Mesendoderm (in vitro differentiated cells): ENCODE results near the gene POLH.
"Not testable (repeated sequence)": the region's sequence is repeated elsewhere in the genome, so short reads cannot be mapped to it uniquely, and the experiment has no call there.

Source experiments
- DNase-seq: peaks from one replicate; pipeline ENCODE4 v3.0.0; 2013
- H2AK5ac ChIP-seq: 2 replicates; pipeline ENCODE4 v1.6.1; 2013; ENCODE audit warnings: low read length, inconsistent platforms
- H2BK120ac ChIP-seq: 2 replicates; pipeline ENCODE4 v1.6.1; 2013; ENCODE audit warnings: low read depth, mild to moderate bottlenecking, low read length, moderate library complexity, mixed read lengths
- H2BK15ac ChIP-seq: replicated peaks from 2 replicates; pipeline ENCODE4 v1.6.1; 2013; ENCODE audit warnings: low read depth, mild to moderate bottlenecking, moderate library complexity
- H2BK5ac ChIP-seq: 2 replicates; pipeline ENCODE4 v1.6.1; 2013; ENCODE audit warnings: low read length, inconsistent platforms
- H3K18ac ChIP-seq: 2 replicates; pipeline ENCODE4 v1.6.1; 2013; ENCODE audit warnings: mild to moderate bottlenecking, low read length, mixed read lengths
- H3K23ac ChIP-seq: one replicate; pipeline ENCODE4 v1.6.1; 2013; ENCODE audit warnings: low read length
- H3K27ac ChIP-seq: 2 replicates; pipeline ENCODE4 v1.5.1; 2013; ENCODE audit warnings: low read depth, mild to moderate bottlenecking, inconsistent platforms, low read length, moderate library complexity
- H3K27me3 ChIP-seq: 2 replicates; pipeline ENCODE4 v1.6.1; 2013; ENCODE audit warnings: low read length, control low read depth, mild to moderate bottlenecking, inconsistent platforms; ENCODE audit not compliant: insufficient read depth, poor library complexity
- H3K36me3 ChIP-seq: 2 replicates; pipeline ENCODE4 v1.6.1; 2013; ENCODE audit warnings: low read length, inconsistent platforms; ENCODE audit not compliant: control insufficient read depth, insufficient read depth
- H3K4ac ChIP-seq: one replicate; pipeline ENCODE4 v1.6.1; 2013; ENCODE audit warnings: low read depth, mild to moderate bottlenecking, low read length, moderate library complexity
- H3K4me1 ChIP-seq: 2 replicates; pipeline ENCODE4 v1.6.1; 2013; ENCODE audit warnings: low read depth, low read length, inconsistent platforms; ENCODE audit not compliant: control insufficient read depth
- H3K4me2 ChIP-seq: 2 replicates; pipeline ENCODE4 v1.6.1; 2013; ENCODE audit warnings: low read length
- H3K4me3 ChIP-seq: 2 replicates; pipeline ENCODE4 v1.5.1; 2013; ENCODE audit warnings: mild to moderate bottlenecking, low read length
- H3K56ac ChIP-seq: one replicate; pipeline ENCODE4 v1.6.1; 2013; ENCODE audit warnings: low read length
- H3K79me1 ChIP-seq: 2 replicates; pipeline ENCODE4 v1.6.1; 2013; ENCODE audit warnings: low read length, inconsistent platforms
- H3K79me2 ChIP-seq: 2 replicates; pipeline ENCODE4 v1.6.1; 2013; ENCODE audit warnings: mild to moderate bottlenecking, low read length; ENCODE audit not compliant: control insufficient read depth, insufficient read depth
- H3K9ac ChIP-seq: 2 replicates; pipeline ENCODE4 v1.6.1; 2013; ENCODE audit warnings: low read length, inconsistent platforms
- H4K5ac ChIP-seq: one replicate; pipeline ENCODE4 v1.6.1; 2013; ENCODE audit warnings: low read length
- H4K8ac ChIP-seq: one replicate; pipeline ENCODE4 v1.6.1; 2013; ENCODE audit warnings: low read depth, mild to moderate bottlenecking, control low read depth, low read length, moderate library complexity
- WGBS: extraction: QIAGEN DNeasy Blood & Tissue Kit; methylation state at CpG from one replicate; pipeline ENCODE4 v1.1.7; 2013; ENCODE audit warnings: low lambda C conversion rate, missing lambda C conversion rate; ENCODE audit not compliant: insufficient coverage; ENCODE audit errors: extremely low coverage; 5-methylcytosine and 5-hydroxymethylcytosine counted together

POLH gene

DNA sequence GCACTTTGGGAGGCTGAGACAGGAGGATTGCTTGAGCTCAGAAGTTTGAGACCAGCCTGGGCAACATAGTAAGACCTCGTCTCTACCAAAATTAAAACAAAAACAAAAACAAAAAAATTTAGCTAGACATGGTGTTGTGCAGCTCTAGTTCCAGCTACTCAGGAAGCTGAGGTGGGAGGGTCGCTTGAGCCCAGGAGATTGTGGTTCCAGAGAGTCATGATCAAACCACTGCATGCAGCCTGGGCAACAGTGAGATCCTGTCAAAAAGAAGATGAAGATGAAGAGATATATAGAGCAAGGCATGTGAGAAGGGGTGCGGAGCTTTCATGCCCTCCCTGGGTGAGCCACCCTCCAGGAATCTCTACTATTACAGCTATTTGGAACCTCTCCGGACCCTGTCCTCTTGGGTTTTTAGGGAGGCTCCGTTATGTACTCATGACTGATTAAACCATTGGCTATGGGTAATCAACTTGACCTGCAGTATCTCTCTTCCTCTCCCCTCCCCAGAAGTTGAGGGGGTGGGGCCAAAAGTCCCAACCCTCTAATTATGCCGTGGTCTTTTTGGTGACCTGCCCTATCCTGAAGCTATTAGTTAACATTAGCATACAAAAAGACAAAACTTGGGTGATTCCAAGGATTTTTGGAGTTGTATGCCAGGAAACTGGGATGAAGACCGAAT lies 9.0 kb downstream of the POLH start:
- Histone ChIP-seq H3K23ac (no peak overlapping the region), H3K36me3 (no peaks in the 10 kb centered on the region)

GRCh38 chr6:43588194-43588593 lies 12.2 kb downstream of the POLH start:
- Histone ChIP-seq H2BK5ac (no peak overlapping the region), H2BK15ac (no peak overlapping the region), H3K4ac (no peak overlapping the region), H3K27me3 (no peaks in the 10 kb centered on the region), H3K56ac (no peak overlapping the region), H3K4me2 (no peak overlapping the region), H3K79me1 (no peaks in the 10 kb centered on the region), H4K8ac (no peak overlapping the region), H2AK5ac (no peak overlapping the region), H3K27ac (no peak overlapping the region), H3K4me1 (no peaks in the 10 kb centered on the region), H3K9ac (no peak overlapping the region), H3K79me2 (no peaks in the 10 kb centered on the region), H4K5ac (no peak overlapping the region), H3K36me3 (no peaks in the 10 kb centered on the region), H3K4me3 (no peak overlapping the region), H3K23ac (no peak overlapping the region), H3K18ac (no peak overlapping the region), H2BK120ac (no peak overlapping the region)
- no CpG with 5 or more reads among the region's 5 CpGs for WGBS
- DNase-seq = no peak

More for the DNA sequence above, 9.0 kb downstream of the POLH start:
- DNase-seq = no peak
- H2BK5ac ChIP-seq = no peak overlapping the region
- no peak overlapping the region for H3K56ac ChIP-seq
- no peaks in the 10 kb centered on the region for H3K27me3 ChIP-seq
- WGBS = no CpG with 5 or more reads among the region's 7 CpGs
- no peaks in the 10 kb centered on the region for H3K4me1 ChIP-seq
- H3K79me2 ChIP-seq = no peaks in the 10 kb centered on the region
- no peak overlapping the region for H3K9ac ChIP-seq
- no peaks in the 10 kb centered on the region for H3K79me1 ChIP-seq
- no peak overlapping the region for H2BK120ac ChIP-seq
- H3K4me3 ChIP-seq = no peak overlapping the region
- H4K8ac ChIP-seq = no peak overlapping the region
- no peak overlapping the region for H4K5ac ChIP-seq
- no peak overlapping the region for H3K27ac ChIP-seq
- H2BK15ac ChIP-seq = no peak overlapping the region
- H3K4me2 ChIP-seq = no peak overlapping the region
- H3K18ac ChIP-seq = no peak overlapping the region
- H3K4ac ChIP-seq = no peak overlapping the region
- no peak overlapping the region for H2AK5ac ChIP-seq

GRCh38 chr6:43589564-43589963 lies 13.6 kb downstream of the POLH start:
- H3K18ac ChIP-seq, H3K4me2 ChIP-seq, H3K27me3 ChIP-seq, H3K4me3 ChIP-seq, H4K5ac ChIP-seq, H3K4me1 ChIP-seq, H3K36me3 ChIP-seq, DNase-seq, H2AK5ac ChIP-seq, H3K79me2 ChIP-seq, H3K27ac ChIP-seq, H3K79me1 ChIP-seq, H2BK120ac ChIP-seq, H3K23ac ChIP-seq, H4K8ac ChIP-seq, H2BK15ac ChIP-seq, H3K9ac ChIP-seq, H3K4ac ChIP-seq, H2BK5ac ChIP-seq, H3K56ac ChIP-seq: not testable (repeated sequence)
- no CpG with 5 or more reads among the region's 1 CpG for WGBS

GRCh38 chr6:43593938-43594337 lies 18.0 kb downstream of the POLH start:
- DNase-seq = no peak
- H3K79me1 ChIP-seq = no peaks in the 10 kb centered on the region
- no peak overlapping the region for H3K56ac ChIP-seq
- no peak overlapping the region for H2AK5ac ChIP-seq
- no peak overlapping the region for H3K9ac ChIP-seq
- H3K4me2 ChIP-seq = no peak overlapping the region
- H2BK5ac ChIP-seq = no peak overlapping the region
- no peak overlapping the region for H4K8ac ChIP-seq
- no peaks in the 10 kb centered on the region for H3K79me2 ChIP-seq
- no peaks in the 10 kb centered on the region for H3K27me3 ChIP-seq
- no CpG with 5 or more reads among the region's 1 CpG for WGBS
- no peaks in the 10 kb centered on the region for H3K36me3 ChIP-seq
- H2BK15ac ChIP-seq = no peak overlapping the region
- no peak overlapping the region for H3K27ac ChIP-seq
- no peak overlapping the region for H2BK120ac ChIP-seq
- H3K23ac ChIP-seq = no peak overlapping the region
- H3K4me1 ChIP-seq = no peaks in the 10 kb centered on the region
- H3K4ac ChIP-seq = no peak overlapping the region
- H3K4me3 ChIP-seq = no peak overlapping the region
- no peak overlapping the region for H3K18ac ChIP-seq
- H4K5ac ChIP-seq = no peak overlapping the region

GRCh38 chr6:43600595-43600994 lies 24.6 kb downstream of the POLH start:
- no peaks in the 10 kb centered on the region for H3K79me1 ChIP-seq
- no peak overlapping the region for H3K23ac ChIP-seq
- H3K27me3 ChIP-seq = no peaks in the 10 kb centered on the region
- H3K9ac ChIP-seq = no peak overlapping the region
- no peak overlapping the region for H3K27ac ChIP-seq
- no peak overlapping the region for H2BK120ac ChIP-seq
- H4K8ac ChIP-seq = no peak overlapping the region
- no peak overlapping the region for H3K4me2 ChIP-seq
- no peak overlapping the region for H3K56ac ChIP-seq
- H3K4me1 ChIP-seq = no peaks in the 10 kb centered on the region
- H3K4me3 ChIP-seq = no peak overlapping the region
- H3K36me3 ChIP-seq = no peaks in the 10 kb centered on the region
- no peak overlapping the region for H3K18ac ChIP-seq
- H3K4ac ChIP-seq = no peak overlapping the region
- H2BK5ac ChIP-seq = no peak overlapping the region
- DNase-seq = no peak
- WGBS = 100% methylated on average over 1 of the region's 2 CpGs
- H2AK5ac ChIP-seq = no peak overlapping the region
- H2BK15ac ChIP-seq = no peak overlapping the region
- no peaks in the 10 kb centered on the region for H3K79me2 ChIP-seq
- no peak overlapping the region for H4K5ac ChIP-seq

DNA sequence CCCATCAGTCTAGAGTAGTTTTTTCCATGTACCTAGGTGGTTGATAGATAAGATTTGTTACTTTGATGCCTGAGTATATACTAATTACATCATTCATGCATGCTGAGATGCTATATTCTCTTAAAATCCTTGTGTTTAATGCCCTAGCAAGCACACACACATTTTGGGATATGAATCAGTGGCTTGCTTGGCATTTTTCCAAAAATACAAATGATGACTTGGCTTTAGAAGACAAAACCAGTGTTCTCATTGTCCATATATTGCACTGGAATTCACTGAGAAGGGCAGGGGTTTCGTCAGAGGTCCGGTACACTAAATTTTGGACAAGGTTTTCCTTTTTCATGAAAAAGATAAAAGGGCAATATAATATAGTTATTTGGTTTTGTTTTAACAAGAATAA lies 28.2 kb downstream of the POLH start:
- H2AK5ac ChIP-seq = no peak overlapping the region
- no peaks in the 10 kb centered on the region for H3K36me3 ChIP-seq
- no peak overlapping the region for H3K23ac ChIP-seq
- no peaks in the 10 kb centered on the region for H3K27me3 ChIP-seq
- no peak overlapping the region for H2BK5ac ChIP-seq
- H4K8ac ChIP-seq = no peak overlapping the region
- no peak overlapping the region for H4K5ac ChIP-seq
- H3K4me1 ChIP-seq = no peaks in the 10 kb centered on the region
- WGBS = no CpG with 5 or more reads among the region's 2 CpGs
- H3K4ac ChIP-seq = no peak overlapping the region
- no peak for DNase-seq
- no peak overlapping the region for H3K27ac ChIP-seq
- H3K18ac ChIP-seq = no peak overlapping the region
- H3K4me3 ChIP-seq = no peak overlapping the region
- no peaks in the 10 kb centered on the region for H3K79me2 ChIP-seq
- no peak overlapping the region for H3K9ac ChIP-seq
- H3K56ac ChIP-seq = no peak overlapping the region
- H3K79me1 ChIP-seq = no peaks in the 10 kb centered on the region
- H2BK15ac ChIP-seq = no peak overlapping the region
- H3K4me2 ChIP-seq = no peak overlapping the region
- no peak overlapping the region for H2BK120ac ChIP-seq
